Testis (tissue), 3 donors: Measurements from ENCODE around the gene ACER1. TPM values are rescaled to one million over a fixed set of nuclear protein-coding genes. Genes with fewer than 3 reads are reported as not detected.
"Not testable (repeated sequence)": the region's sequence is repeated elsewhere in the genome, so short reads cannot be mapped to it uniquely, and the experiment has no call there.

Source experiments
- DNase-seq: peaks from one replicate; pipeline ENCODE4 v3.0.0-alpha.2; 2019
- H3K27ac ChIP-seq, 2 donors: fragments of 200-600 bp; sonication (generic); one replicate each; pipeline ENCODE4 v1.5.1; 2019
- H3K27me3 ChIP-seq: fragments of 200-600 bp; sonication (generic); one replicate; pipeline ENCODE4 v1.5.1; 2019
- H3K36me3 ChIP-seq: fragments of 200-600 bp; sonication (generic); one replicate; pipeline ENCODE4 v1.5.1; 2017; ENCODE audit warnings: low read depth; ENCODE audit errors: missing control alignments
- H3K4me1 ChIP-seq: fragments of 200-600 bp; sonication (generic); one replicate; pipeline ENCODE4 v1.5.1; 2019
- H3K4me3 ChIP-seq, 2 donors: fragments of 200-600 bp; sonication (generic); one replicate each; pipeline ENCODE4 v1.5.1; 2017 to 2019
- H3K9me3 ChIP-seq: fragments of 200-600 bp; sonication (generic); one replicate; pipeline ENCODE4 v1.5.1; 2017
- POLR2A ChIP-seq: fragments of 450-650 bp; IDR thresholded peaks from one replicate; pipeline ENCODE4 v1.6.1; 2017; ENCODE audit warnings: antibody characterized with exemption, mild to moderate bottlenecking, moderate library complexity
- WGBS, 2 donors: methylation state at CpG; one replicate each; pipeline ENCODE4 v1.1.5; 2018; 5-methylcytosine and 5-hydroxymethylcytosine counted together
- intact Hi-C: fragments of 100-400 bp; cut with DNase I; formaldehyde crosslinking; loops from one replicate; pipeline ENCODE4 v1.15.1; 2023; ENCODE audit warnings: low total_unique reads
- polyA plus RNA-seq: library from polyadenylated mRNA; stranded (reverse); fragments of 350-450 nt; fragmentation: Illumina TruSeq; extraction: RNeasy Lipid Tissue Mini Kit (QIAGEN cat#74804); gene quantifications from one replicate; pipeline ENCODE4 v1.2.3, GENCODE V29; 2014; ENCODE audit warnings: low read depth, low replicate concordance; ENCODE audit not compliant: insufficient read depth
- total RNA-seq, 2 donors: library from RNA; depleted of rRNA; stranded (reverse); fragments of >200 nt; gene quantifications; one replicate each; pipeline ENCODE4 v1.2.3, GENCODE V29; 2016
- TF ChIP-seq, protein P1 (sequence below), 3 experiments: fragments of 450-650 bp in 2 of 3; fragments of 200-600 bp in 1 of 3; sonication (generic) in 1 of 3; IDR thresholded peaks; one replicate each; pipeline ENCODE4 v1.5.1; 2016 to 2019; ENCODE audit warnings: antibody characterized with exemption in 3 of 3, mild to moderate bottlenecking in 2 of 3, moderate library complexity in 1 of 3

The ACER1 gene
- total and polyA plus RNA-seq, 3 donors from 2014 or later, result 0.39 to 1.0 (median 0.99) TPM

DNA sequence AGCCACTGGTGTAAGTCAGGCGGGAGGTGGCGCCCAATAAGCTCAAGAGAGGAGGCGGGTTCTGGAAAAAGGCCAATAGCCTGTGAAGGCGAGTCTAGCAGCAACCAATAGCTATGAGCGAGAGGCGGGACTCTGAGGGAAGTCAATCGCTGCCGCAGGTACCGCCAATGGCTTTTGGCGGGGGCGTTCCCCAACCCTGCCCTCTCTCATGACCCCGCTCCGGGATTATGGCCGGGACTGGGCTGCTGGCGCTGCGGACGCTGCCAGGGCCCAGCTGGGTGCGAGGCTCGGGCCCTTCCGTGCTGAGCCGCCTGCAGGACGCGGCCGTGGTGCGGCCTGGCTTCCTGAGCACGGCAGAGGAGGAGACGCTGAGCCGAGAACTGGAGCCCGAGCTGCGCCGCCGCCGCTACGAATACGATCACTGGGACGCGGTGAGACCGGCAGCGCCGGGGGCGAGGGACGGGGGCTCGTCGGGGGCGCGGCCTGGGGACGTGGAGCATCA lies 39.2 kb upstream of the ACER1 start, which contains the start of gene ALKBH7:
Gene ALKBH7, plus strand, starts transcription at position 201 of the 502 bp plus-strand sequence. Its CDS starts 27 bp downstream, at position 228.
- Histone ChIP-seq H3K36me3 (no peaks in the 10 kb centered on the region), H3K27me3 (no peaks in the 10 kb centered on the region), H3K4me3 (peak within 1 kb of the TSS; percentile 85 to 97), H3K4me1 (peaks cover 8% of the 10 kb centered on the region), H3K9me3 (no peaks in the 10 kb centered on the region), H3K27ac (peak within 1 kb of the TSS; percentile 95 to 99)
- intact Hi-C loops, result no loop called here
- 0 to 1% methylated on average over 33 to 40 of the region's 47 CpGs for WGBS, 2 donors
- TF ChIP-seq, protein P1, sequence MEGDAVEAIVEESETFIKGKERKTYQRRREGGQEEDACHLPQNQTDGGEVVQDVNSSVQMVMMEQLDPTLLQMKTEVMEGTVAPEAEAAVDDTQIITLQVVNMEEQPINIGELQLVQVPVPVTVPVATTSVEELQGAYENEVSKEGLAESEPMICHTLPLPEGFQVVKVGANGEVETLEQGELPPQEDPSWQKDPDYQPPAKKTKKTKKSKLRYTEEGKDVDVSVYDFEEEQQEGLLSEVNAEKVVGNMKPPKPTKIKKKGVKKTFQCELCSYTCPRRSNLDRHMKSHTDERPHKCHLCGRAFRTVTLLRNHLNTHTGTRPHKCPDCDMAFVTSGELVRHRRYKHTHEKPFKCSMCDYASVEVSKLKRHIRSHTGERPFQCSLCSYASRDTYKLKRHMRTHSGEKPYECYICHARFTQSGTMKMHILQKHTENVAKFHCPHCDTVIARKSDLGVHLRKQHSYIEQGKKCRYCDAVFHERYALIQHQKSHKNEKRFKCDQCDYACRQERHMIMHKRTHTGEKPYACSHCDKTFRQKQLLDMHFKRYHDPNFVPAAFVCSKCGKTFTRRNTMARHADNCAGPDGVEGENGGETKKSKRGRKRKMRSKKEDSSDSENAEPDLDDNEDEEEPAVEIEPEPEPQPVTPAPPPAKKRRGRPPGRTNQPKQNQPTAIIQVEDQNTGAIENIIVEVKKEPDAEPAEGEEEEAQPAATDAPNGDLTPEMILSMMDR (IDR thresholded peaks at IDR 0.05), result peak in 1 of 3 experiments; percentile 1
- TF ChIP-seq POLR2A, result no peak
- DNase-seq, result peak; percentile 100

DNA sequence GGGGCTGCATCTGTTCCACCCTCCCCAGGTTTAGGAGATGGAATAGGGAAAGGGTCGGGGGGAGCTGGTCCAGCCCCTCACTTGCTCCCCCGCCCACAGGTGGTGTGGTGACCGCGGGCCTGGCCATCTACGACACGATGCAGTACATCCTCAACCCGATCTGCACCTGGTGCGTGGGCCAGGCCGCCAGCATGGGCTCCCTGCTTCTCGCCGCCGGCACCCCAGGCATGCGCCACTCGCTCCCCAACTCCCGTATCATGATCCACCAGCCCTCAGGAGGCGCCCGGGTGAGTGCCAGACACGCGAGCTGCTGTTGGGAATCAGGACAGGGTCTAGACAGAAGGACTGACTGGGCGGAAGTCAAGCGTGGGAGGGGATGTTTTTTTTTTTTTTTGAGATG lies 30.9 kb upstream of the ACER1 start:
- intact Hi-C loops, result no loop called here
- no peak for DNase-seq
- Histone ChIP-seq H3K27ac (no peak overlapping the region), H3K36me3 (no peaks in the 10 kb centered on the region), H3K9me3 (no peaks in the 10 kb centered on the region), H3K4me1 (peaks cover 6% of the 10 kb centered on the region), H3K4me3 (no peak overlapping the region), H3K27me3 (no peaks in the 10 kb centered on the region)
- 94 to 96% methylated on average over 21 of the region's 21 CpGs for WGBS, 2 donors
- TF ChIP-seq, protein P1 (IDR thresholded peaks at IDR 0.05), result no peak
- TF ChIP-seq POLR2A, result no peak

DNA sequence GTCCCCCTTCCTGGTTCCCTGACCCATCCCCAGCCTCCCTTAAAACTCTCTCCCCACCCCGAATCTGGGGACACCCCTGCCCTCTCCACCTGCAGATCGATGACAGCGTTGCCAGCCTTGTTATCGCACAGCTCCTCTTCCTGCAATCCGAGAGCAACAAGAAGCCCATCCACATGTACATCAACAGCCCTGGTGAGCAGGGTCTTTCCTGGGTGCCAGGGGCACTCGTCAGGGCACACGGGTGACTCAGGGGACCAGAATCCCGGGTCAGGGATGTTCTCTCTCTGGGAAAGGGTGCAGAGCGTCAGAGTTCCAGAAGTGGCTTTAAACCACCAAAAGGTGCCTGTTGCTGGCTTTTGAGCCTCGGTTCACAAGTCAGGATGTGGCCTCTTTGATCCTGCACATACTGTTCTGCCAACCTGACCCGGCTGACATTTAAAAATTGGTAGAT lies 29.0 kb upstream of the ACER1 start:
- no peak for DNase-seq
- WGBS, 2 donors, result 15 to 25% methylated on average over 11 of the region's 11 CpGs
- Histone ChIP-seq H3K27ac (peak overlapping the region; percentile 89), H3K27me3 (no peaks in the 10 kb centered on the region), H3K9me3 (no peaks in the 10 kb centered on the region), H3K4me1 (peaks cover 9% of the 10 kb centered on the region), H3K36me3 (no peaks in the 10 kb centered on the region), H3K4me3 (peak overlapping the region; percentile 93)
- TF ChIP-seq POLR2A, result no peak
- TF ChIP-seq, protein P1 (IDR thresholded peaks at IDR 0.05), result no peak
- intact Hi-C loops, result no loop called here

DNA sequence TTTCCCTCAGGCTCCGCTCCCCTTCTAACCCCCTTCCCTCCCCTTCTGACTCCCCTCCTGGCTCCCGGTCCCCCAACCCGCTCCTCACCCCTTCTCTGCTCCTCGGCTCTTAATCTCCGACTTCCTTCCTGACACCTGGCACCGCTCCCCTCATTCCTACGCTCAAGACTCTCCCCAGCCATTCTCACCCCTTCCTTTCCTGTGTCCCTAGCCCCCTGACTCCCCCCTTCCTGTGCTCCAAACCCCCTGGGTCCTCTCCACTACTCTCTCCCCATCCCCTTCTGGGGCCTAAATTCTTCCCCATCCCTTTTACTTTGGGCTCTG lies 28.6 kb upstream of the ACER1 start:
- no peak for DNase-seq
- TF ChIP-seq, protein P1 (IDR thresholded peaks at IDR 0.05), result no peak
- TF ChIP-seq POLR2A, result no peak
- intact Hi-C loops, result no loop called here
- Histone ChIP-seq H3K36me3 (no peaks in the 10 kb centered on the region), H3K27ac (peak overlapping the region; percentile 89), H3K4me3 (peak overlapping the region; percentile 93), H3K27me3 (no peaks in the 10 kb centered on the region), H3K9me3 (no peaks in the 10 kb centered on the region), H3K4me1 (peaks cover 9% of the 10 kb centered on the region)
- 1 to 2% methylated on average over 7 of the region's 7 CpGs for WGBS, 2 donors

DNA sequence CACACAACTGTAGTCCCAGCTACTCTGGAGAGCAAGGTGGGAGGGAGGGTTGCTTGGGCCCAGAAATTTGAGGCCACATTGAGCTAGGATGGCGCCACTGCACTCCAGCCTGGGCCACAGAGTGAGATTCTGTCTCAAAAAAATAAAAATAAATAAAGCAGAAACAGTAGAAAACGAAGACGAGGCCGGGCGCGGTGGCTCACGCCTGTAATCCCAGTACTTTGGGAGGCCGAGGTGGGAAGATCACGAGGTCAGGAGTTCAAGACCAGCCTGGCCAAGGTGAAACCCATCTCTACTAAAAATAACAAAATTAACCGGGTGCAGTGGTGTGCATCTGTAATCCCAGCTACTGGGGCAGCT lies 27.4 kb upstream of the ACER1 start:
- 84 to 91% methylated on average over 10 of the region's 10 CpGs for WGBS, 2 donors
- H3K9me3 ChIP-seq, intact Hi-C loops, H3K36me3 ChIP-seq, H3K4me1 ChIP-seq, DNase-seq, H3K27me3 ChIP-seq: not testable (repeated sequence)
- Histone ChIP-seq H3K4me3 (peak overlapping the region; percentile 93), H3K27ac (peak overlapping the region; percentile 89)

DNA sequence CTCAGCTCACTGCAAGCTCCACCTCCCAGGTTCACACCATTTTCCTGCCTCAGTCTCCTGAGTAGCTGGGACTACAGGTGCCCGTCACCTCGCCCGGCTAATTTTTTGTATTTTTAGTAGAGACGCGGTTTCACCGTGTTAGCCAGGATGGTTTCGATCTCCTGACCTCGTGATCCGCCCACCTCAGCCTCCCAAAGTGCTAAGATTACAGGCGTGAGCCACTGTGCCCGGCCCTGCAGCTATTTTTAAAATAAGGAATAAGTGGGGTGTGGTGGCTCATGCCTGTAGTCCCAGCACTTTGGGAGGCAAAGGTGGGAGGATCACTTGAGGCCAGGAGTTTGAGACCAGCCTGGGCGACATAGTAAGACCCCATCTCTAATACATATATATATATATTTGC lies 27.0 kb upstream of the ACER1 start:
- 80 to 91% methylated on average over 12 of the region's 12 CpGs for WGBS, 2 donors
- H3K4me3 ChIP-seq, H3K27me3 ChIP-seq, DNase-seq, H3K27ac ChIP-seq, H3K4me1 ChIP-seq, intact Hi-C loops, H3K36me3 ChIP-seq, H3K9me3 ChIP-seq: not testable (repeated sequence)
